Hepatocyte (in vitro differentiated cells): Measurements from ENCODE around the gene TMEM238.

Experiments used
- CTCF ChIP-seq: fragments of 200-600 bp; sonication (generic); IDR thresholded peaks from 2 replicates; pipeline ENCODE4 v1.5.1; 2016; ENCODE audit warnings: antibody characterized with exemption, mild to moderate bottlenecking; ENCODE audit not compliant: poor library complexity
- EZH2 ChIP-seq: fragments of 200-600 bp; sonication (generic); IDR thresholded peaks from 2 replicates; pipeline ENCODE4 v1.6.1; 2016; ENCODE audit warnings: antibody characterized with exemption, mild to moderate bottlenecking, borderline replicate concordance

DNA sequence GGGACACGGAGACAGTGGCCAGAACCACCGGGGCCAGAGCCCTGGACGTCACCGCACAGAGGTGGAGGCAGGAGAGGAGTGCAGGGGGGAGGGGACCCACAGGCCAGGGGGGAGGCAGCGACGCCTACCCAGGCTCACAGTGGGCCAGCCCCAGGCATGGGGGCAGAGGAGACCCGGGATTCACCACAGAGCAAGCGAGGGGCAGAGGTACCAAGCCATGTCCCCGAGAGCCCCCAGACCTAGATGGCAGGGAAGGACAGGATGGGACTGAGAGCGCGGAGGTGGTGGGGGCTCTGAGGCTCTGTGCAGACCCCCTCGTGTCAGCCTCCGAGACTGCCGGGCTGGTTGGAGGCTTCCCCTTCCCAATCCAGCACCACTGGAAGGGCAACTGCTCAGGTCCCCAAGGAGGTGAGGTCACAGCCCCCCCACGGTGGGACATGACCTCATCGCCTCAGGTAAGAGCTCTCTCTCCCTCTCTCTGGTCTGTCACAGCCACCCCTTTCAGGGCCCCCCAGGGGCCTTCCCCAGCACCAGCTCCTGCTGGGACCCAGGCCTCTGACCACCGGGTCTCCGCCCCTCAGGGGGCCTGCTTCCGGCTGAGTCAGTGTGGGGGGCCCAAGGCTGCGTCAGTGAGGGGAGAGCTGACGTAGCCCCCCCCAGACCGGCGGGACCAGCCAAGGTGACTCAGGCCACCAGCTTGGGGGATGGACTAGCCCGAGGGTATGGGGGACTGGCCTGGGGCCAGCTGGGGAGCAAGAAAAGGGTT is 11.6 kb downstream of the TMEM238 start:
- TF ChIP-seq CTCF (no peak), EZH2 (no peak)
